ENCODE results near the gene TOPBP1.
"Not testable (repeated sequence)": the region's sequence is repeated elsewhere in the genome, so short reads cannot be mapped to it uniquely, and the experiment has no call there.

The TOPBP1 gene

GRCh38 chr3:133661454-133662277, at the start of gene TOPBP1:
Gene TOPBP1, minus strand, starts transcription at chr3:133661941. Its CDS starts 814 bp downstream, at chr3:133661127.
- peak; percentile 94 for DNase-seq (ENCODE audit: low read depth, low spot score)

GRCh38 chr3:133711013-133711412, 49.3 kb upstream of the TOPBP1 start:
- no peak for DNase-seq (ENCODE audit: low read depth, low spot score)

- DNase-seq (ENCODE audit: low read depth, low spot score) = no peak
These were observed 47.5 kb upstream of the TOPBP1 start for GRCh38 chr3:133709139-133709750.

- no peak for DNase-seq (ENCODE audit: low read depth, low spot score)
These were observed 44.3 kb upstream of the TOPBP1 start for GRCh38 chr3:133706033-133706432.

- no peak for DNase-seq (ENCODE audit: low read depth, low spot score)
These were observed 42.2 kb upstream of the TOPBP1 start for GRCh38 chr3:133703915-133704314.

GRCh38 chr3:133701435-133702358, 40.0 kb upstream of the TOPBP1 start:
- no peak for DNase-seq (ENCODE audit: low read depth, low spot score)

DNA sequence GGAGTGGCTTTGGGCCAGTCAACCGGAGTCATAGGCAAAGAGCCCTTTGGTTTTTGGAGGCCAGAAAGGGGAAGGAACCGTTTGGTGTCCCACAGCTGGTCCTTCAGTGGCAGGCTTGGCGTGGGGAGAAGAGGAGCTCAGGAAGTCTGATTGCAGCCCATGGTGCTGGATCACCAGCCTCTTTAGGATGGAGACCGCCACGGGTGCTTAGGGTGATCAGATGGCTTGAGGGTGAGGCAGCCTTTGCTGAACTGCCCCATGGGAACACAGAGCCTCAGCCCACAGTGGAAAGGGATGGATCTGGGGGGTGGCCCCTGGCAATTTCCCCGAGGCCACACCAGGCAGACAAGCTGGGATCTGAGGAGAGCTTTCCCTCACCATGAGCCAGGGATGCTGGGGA, 38.6 kb upstream of the TOPBP1 start:
- DNase-seq (ENCODE audit: low read depth, low spot score) = no peak

GRCh38 chr3:133699903-133700302, 38.2 kb upstream of the TOPBP1 start:
- DNase-seq (ENCODE audit: low read depth, low spot score) = no peak

GRCh38 chr3:133699467-133699866, 37.7 kb upstream of the TOPBP1 start:
- DNase-seq (ENCODE audit: low read depth, low spot score) = no peak

DNA sequence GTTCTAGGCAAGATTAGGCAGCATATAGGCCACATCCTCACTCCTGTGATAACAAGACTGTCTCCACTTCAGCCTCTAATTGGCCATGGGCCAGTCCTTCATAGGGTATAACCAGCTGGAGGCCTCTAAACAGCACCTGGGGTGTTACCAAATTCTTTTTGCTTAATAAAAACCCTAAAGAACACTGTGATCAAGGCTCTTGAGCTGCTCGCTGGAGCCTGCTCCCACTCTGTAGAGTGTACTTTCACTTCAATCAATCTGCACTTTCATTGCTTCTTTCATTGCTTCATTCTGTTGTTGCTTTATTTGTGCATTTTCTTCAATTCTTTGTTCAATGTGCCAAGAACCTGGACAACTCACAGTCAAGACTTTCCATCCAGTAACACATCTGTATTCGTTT, 36.2 kb upstream of the TOPBP1 start:
- no peak for DNase-seq (ENCODE audit: low read depth, low spot score)

GRCh38 chr3:133695560-133696171, 33.9 kb upstream of the TOPBP1 start:
- DNase-seq (ENCODE audit: low read depth, low spot score) = no peak

GRCh38 chr3:133694288-133695268, 32.8 kb upstream of the TOPBP1 start:
- no peak for DNase-seq (ENCODE audit: low read depth, low spot score)

DNA sequence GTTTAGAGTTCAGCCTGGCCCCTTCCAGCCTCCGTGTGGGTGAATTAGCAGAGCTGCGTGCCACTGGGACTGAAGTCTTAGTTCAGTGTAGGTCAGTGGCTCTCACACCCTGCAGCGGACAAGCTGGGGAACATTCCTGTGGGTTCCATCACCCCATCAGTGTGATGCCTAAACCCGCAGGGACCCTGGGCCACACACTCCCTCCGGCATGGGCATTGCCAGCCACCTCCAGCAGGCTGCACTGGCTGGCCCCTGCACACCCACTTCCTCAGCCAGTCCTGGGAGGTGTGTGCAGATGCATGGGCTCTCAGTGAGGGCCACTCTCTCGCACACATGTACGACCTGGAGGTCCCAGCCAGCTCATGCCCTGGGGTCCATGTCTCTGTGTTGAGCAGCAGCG, 32.1 kb upstream of the TOPBP1 start:
- DNase-seq (ENCODE audit: low read depth, low spot score) = no peak

- no peak for DNase-seq (ENCODE audit: low read depth, low spot score)
These were observed 31.0 kb upstream of the TOPBP1 start for GRCh38 chr3:133692759-133693158.

GRCh38 chr3:133691273-133692107, 29.7 kb upstream of the TOPBP1 start:
- no peak for DNase-seq (ENCODE audit: low read depth, low spot score)

GRCh38 chr3:133677993-133678392, 16.3 kb upstream of the TOPBP1 start:
- DNase-seq (ENCODE audit: low read depth, low spot score) = not testable (repeated sequence)

- DNase-seq (ENCODE audit: low read depth, low spot score) = no peak
These were observed 14.8 kb upstream of the TOPBP1 start for GRCh38 chr3:133676336-133677118.

GRCh38 chr3:133675631-133676335, 14.0 kb upstream of the TOPBP1 start:
- DNase-seq (ENCODE audit: low read depth, low spot score) = peak; percentile 30

All from ELF-1 (cell line).